CD4-positive, alpha-beta T cell treated with Interleukin-15 for 4 hours (primary cell): ENCODE data around the gene FAM234B.
"Not testable (repeated sequence)": the region's sequence is repeated elsewhere in the genome, so short reads cannot be mapped to it uniquely, and the experiment has no call there.

Experiments
- DNase-seq: peaks from one replicate; pipeline ENCODE4 v3.0.0-alpha.2; 2020; ENCODE audit warnings: low spot score

Gene FAM234B

DNA sequence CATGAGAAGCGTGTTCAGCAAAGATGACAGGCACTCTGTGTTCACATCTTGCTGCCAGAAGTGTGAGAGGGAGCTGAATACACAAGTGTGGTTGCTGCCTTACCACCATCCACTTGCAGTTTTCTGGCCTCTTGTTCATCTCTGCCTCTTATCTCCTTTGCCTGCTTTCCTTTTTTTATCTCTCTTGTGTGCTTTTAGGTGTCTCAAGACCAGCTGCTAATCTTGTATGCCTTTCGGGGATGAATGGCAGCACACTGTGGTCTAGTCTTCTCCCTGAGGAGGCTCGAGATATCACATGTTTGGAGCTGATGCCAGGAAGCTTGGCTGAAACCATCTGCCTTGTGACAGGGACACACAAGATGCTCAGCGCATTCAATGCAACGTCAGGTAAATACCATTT, 17.2 kb downstream of the FAM234B start:
- no peak for DNase-seq

DNA sequence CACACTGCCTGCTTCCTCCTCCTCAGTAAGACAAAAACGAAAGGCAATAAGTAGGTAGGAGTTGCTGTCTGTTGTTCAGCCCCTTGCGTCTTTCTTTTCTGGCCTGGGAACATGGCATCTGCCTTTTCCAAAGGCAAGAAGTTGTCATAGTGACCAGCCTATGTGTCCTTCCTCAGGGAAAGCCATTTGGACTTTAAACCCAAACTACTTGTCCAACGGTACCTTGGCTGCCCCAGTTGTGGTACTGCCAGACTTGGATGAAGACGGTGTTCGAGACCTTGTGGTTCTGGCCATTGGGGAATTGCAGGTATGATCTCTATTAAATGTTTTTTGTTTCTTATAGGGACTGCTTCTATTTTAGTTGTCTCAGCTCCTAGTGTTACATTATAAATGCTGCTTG, 18.5 kb downstream of the FAM234B start:
- no peak for DNase-seq

DNA sequence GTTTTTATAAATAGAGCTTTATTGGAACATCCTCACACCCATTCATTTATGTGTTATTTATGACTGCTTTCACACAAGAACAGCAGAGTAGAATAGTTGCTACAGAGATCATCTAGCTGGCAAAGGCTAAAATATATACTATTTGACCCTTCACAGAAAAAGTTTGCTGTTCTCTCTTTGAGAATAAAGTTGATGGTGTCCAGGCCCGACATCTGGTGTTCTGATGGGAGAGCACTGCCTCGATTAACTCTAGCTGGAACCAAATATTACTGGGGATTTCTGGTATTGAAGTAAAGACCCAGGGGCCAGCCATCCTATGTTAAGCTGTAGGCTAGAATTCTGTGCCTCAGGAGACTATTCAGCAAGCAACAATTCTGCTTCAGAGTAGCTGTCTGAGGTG, 21.8 kb downstream of the FAM234B start:
- DNase-seq: no peak

DNA sequence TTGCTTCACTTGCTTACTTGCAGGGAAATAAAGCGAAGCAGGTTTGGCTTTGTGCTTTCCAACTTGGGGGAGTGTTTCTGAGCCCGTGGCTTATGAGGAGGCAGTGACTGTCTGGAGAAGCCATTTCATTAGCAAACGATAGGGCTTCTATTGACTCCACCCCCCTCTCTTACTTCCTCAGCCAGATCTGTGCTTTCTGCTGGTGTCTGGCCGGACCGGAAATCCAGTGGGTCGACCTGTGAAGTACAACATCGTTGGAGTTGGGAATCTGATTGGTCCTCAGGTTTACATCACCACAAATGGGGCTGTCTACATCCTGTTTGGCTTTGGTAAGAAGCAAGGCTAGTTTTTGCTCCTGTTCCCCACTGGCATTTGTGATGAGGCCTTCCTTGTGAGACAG, 22.3 kb downstream of the FAM234B start:
- no peak for DNase-seq

DNA sequence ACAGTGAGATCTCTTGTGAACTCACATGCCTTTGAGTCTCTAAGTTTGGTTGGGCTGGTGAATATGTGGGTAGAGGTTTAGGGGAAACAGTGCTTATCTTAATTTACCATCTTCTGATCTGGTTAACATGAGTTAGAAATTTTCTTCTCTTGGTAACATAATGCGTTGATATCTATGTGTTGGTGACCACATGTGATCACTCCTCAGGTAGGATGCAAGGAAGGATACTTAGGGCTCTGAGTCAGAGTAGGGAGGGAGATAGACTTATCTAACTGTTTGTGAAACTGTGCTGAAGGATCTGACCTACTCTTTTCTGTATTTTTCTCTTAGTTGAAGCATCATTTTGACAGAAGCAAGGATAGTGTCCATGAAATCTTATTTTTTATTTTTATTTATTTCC, 23.1 kb downstream of the FAM234B start:
- no peak for DNase-seq

DNA sequence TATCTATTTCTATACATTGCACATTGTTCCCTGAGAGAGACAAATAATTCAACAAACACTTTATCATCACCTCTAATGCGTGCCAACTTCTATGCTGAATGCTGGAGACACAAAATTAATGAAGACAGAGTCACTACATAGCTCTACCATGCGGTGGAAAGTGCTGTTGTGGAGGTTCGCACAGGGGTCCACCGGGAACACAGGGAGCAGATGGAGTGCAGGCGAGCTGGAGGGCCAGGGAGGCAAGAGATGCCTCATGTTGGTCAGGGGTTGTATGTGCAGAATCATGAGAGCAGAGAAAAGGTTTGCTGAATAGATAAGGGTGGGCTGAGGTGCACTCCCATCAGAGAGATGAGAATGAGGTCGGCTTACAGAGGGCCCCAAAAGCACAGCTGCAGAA, 25.2 kb downstream of the FAM234B start:
- no peak for DNase-seq

DNA sequence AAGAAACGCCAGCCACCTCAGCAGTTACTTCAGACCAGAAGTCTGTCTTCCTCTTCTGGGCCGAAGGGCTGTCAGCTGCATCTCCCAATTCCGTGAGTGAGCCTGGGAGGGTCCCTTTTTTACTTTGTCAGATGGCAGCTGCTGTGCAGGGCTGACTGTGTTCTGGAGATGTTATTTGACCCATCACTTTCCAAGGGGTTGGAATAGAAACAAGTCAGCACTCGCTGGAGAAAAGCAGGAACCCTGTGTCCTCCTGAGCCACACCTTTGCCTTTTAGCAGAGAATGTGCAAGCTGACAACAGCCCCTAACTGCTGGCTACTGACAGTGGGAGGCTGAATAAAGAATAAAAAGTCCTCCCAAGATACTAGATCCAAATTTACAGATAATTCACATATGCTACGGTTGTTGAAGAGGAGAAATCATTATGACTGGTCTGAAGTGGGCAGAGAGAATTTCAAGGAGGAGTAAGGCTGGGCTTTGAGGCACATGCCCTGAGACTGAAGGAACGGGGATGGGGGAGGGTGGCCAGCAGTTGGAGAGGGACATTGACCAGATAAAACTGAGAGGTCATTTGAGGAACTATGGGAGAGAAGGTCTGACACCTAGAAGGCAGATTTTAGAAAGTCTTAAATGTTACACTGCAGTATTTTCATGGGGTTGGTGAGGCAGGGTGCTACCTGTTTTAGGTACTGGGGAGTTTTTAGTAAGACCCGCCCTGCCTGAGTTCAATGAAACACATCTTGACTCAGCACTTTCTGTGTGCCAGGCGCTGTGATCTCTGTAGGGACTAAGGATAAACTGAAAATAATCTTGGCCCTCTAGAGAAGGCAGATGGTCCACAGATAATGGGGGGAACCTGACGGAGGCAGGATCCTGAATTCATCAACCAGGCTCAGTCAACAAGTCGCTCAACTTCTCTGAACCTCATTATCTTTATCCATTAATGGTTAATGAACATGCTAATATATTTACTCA, 27.4 kb downstream of the FAM234B start:
- DNase-seq: no peak

DNA sequence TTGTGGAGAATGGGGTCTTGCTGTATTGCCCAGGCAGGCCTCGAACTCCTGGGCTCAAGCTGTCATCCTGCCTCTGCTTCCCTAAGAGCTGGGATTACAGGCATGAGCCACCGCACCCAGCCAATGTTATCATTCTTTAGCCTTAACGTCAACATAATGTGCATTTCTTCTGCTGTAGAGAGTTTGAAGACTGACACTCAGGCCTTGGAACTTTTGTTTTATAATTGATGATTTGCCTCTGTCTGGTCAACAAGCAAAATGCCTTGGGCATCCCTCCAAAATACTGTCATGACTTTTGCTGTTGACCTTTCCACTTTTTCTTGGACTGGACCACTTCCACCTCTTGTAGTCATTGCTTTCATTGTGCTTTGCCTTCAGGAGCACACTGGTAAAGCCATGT, 29.0 kb downstream of the FAM234B start:
- DNase-seq: no peak

DNA sequence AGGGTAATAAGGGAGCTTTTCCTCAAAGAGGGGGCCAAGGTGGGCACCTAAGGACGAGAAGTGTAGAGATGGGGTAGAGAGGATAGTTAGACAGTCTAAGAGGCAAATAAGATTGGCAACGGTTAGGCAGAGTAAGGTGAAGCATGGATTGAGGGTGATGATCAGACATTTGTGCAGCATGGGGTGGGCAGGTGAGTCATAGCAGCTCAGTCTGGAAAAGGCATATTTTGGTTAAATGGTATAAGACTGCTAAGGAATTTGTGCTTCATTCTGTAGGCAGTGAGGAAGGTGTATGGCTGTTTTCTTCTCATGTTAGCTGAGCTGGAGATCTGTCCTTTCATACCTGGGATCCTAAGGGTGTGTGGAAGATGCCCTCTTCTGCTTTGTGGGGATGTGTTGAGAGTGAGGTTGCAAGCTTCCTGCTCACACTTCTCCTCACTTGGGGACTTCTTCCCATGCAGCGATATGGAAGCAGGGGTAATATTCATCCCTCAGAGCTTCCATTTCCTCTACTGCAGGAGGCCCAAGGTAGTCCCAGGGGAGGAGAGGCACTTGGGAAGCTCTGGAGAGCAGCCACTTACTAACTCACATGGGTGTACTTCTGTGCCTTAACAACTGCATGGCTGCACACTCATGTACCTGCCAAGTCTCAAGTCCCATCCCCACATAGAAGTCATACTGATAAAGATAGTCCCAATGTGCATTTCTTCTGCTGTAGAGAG, 30.4 kb downstream of the FAM234B start:
- DNase-seq: no peak

DNA sequence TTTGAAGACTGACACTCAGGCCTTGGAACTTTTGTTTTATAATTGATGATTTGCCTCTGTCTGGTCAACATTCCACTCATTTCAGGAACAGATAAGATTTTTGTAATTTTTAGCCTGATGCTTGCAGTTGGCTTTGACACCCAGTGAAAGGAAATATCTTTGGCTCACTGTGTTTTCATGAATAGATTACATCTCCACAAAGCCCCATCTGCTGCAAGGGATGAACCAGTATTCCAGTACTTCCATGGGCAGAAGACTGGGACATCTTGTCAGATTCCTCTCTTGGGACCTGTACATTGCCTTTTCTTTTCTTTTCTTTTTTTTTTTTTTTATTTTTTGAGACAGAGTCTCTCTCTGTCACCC, 30.9 kb downstream of the FAM234B start:
- no peak for DNase-seq

DNA sequence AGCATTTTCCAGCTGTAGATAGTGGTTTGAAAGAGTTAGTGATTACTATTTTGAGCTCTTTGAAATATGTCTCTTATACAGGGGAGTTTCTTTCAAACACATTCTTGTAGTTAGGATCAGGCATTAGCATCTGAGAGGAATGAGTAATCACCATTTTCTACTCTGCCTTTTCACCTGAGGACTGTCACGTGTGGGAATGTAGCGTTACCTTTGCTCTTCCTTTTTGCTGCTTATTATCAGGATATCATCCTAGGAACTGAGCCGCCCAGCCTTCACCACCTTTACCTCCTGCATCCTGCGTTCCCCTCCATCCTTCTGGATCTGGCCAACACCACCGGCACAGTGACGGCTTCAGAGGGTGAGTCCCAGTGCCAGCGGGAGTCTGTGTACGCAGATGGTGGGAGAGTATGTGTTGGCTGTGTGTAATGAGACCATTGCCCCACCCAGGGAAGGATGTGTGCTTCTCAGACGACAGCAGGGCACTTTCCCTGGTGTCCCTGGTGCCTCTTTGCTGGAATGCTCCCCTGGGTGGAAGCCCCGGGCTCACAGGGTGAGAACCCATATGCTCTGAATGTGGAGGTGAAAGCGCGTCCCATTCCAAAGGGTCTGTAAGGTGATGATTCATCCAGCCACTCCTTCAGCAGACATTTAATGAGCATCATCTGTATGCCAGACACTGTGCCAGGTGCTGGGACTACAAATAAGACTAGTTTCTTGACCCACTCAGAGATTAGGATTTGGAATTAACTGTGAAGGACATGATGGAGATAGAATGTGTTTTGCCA, 31.8 kb downstream of the FAM234B start:
- no peak for DNase-seq

DNA sequence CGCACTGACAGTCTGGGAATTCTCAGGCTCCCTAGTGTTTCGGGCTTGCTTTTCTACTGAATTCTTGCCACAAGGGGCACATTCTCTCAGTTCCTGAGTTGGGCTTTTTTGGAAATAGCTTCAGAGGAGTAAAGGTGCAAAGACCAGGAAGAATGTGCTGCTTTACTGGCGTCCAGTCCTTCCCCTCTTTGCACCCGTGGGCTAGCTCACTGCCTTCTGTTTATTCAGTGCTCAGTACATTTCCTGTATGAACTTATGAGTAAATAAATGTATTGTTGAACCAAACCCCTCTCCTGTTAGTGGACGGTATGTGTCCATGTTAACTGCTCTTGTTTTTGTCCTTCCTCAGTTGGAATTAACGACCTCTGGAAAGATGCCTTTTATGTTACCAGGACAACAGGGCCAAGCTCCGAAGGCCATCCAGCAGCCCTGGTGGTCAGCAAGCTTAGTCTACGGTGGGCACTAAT, 35.3 kb downstream of the FAM234B start:
- DNase-seq: no peak

DNA sequence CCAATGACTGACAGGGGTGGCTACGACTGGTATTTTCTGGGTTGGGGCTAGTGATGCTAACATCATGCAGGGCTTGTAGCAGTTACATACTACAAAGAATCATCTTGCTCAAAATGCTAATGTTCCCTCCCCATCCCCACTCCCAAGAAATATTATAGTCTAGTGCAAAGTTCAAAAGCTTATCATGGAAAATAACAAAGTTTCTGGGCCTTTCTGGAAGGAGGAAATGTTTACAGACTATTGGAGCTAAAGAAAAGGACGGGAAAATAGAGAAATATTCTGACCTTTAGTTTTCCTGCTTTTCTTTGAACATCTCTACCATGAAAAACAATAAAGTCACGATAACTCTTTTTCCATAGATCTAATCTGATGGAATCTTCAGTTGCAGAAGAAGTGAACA, 36.1 kb downstream of the FAM234B start:
- no peak for DNase-seq

DNA sequence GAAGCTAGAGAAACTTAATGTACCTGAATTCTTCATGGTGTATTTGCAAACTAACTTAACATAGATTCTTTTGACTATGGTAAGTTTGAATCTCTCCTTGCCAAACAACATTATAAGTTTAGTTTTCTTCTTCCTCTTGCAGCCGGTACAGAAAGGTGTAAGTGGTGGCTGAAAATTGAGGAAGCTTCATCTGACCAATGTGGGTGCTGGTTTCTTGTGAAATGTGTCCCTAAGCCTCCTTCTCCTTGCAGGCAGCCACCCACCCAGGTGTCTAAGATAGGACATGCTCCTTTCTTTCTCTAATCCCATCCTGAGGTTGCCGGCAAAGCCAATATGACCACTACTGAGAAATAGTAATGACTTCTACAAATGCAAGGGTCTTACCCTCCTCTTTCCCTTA, 38.7 kb downstream of the FAM234B start:
- DNase-seq: no peak

DNA sequence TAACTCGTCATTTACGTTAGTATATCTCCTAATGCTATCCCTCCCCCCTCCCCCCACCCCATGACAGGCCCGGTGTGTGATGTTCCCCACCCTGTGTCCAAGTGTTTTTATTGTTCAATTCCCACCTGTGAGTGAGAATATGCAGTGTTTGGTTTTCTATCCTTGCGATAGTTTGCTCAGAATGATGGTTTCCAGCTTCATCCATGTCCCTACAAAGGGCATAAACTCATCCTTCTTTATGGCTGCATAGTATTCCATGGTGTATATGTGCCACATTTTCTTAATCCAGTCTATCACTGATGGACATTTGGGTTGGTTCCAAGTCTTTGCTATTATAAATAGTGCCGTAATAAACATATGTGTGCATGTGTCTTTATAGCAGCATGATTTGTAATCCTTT, 39.5 kb downstream of the FAM234B start:
- not testable (repeated sequence) for DNase-seq

DNA sequence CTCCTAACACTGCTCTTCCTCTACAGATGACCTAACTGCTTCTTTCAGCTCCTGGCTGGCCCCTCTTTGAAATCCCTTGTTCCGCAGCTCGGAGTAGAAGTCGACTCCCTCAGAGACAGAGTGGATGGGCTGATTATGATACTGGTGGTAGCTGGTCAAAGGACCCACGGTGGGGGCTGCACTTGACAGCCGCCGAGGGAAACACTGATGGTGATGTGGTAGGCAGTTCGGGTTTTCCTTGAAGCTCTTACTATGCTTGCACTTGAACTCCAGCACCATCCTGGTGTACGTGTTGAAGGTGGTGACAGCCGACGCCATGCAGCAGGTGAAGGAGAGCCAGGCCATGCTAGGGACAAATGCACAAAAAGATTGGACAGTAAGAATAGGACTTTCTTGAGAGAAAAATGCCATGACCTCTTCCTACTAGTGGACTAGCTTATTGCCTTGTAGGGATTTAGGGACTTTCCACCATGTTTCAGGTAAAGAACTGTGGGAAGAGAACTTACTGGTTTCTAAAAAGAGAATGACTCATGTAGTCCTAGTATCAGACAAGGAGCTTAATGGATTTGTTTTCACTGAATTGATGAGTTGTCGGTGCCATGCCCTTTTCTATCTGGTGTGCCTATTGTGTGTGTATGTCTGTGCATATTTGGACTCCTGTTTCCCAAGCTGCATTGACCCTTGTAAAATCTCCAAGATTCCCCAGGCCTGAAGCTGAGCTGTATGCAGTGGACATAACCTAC, 40.9 kb downstream of the FAM234B start:
- DNase-seq: no peak

DNA sequence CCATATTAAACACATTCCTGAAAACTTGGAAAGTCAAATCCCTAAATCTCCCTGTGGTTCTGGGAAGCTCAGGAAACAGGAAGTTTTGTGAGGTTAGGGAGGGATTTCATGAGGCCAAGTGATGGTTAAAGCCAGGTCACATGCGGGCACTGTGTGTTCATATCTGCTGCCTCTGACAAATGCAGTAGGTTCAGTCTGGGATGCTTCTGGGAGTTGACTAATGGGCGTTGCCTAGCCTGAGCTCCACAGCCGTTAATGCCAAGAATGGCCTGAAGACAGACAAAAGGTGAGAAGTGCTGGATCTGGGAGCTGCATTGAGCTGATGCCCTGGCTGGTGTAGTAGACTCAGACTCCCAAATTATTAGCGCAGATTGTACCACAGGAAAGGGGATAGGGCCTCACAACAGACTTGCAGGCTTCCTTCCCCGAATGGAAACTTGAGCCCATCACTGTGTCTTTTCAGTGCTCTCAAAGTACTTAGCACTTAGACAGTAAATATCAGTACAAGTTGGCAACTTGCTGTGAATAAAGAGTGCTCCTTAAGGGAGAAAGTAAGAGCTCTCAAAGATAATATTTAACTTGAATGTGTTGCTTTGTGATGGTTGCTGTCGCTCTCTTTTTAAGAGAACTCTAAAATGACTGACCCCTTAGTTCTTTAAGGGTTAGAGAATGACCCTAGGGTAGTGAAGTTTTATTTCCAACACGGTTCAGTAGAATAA, 41.9 kb downstream of the FAM234B start:
- no peak for DNase-seq

DNA sequence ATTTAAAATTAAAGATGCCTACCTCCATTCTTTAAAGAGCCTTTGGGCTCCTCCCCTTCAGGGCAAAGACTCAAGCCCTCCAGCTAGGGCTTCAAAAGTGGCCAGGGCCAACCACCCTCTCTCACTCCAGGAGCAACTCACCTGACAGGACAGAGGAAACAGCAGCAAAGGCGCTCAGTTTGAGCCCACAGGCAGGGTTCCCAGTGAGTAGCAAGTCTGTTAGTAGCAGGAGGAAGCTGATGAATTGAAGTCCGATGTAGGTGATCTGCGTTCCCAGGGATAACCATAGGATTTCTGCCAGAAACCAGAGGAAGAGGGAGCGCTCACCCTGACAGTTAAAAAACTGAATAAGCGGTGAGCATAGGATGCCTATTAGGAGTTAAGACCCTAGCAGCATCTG, 43.6 kb downstream of the FAM234B start:
- no peak for DNase-seq

DNA sequence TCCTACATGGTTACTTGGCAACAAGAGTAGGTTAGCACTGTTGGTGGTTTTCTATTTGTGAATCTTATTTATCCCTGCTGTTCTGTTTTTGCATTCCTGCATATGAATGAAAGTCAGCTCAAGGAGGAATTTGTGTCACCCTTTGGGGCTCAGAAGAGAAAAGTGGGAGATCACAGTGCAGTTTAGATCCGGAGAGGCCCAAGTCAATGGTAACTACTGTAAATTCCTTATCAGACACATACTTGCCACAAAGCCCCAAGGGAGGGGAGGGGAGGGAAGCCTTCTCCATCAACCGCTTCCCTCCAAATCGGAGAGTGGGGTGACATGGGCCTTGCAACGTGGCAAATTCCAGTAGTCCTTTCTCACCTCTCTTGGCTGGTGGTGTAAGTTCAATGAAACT, 44.3 kb downstream of the FAM234B start:
- no peak for DNase-seq

DNA sequence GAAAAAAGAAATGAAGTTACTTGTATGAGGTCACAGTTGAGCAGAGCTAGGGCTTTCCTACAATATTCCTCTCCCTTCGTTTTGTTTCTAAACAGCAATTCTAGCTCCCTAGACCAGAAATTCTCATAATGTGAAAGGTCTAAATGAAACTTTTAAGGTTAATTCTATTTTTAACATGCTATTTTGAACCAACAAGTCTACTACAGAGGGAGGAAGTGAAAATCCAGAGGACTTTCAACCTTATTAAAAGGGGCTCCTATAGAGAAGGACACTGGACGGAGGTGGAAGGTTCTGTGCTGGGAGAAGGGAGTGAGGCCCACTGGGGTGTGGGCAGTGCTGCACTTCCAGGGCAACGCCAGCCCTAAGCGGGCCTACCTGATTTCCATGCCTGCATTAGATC, 45.9 kb downstream of the FAM234B start:
- no peak for DNase-seq

DNA sequence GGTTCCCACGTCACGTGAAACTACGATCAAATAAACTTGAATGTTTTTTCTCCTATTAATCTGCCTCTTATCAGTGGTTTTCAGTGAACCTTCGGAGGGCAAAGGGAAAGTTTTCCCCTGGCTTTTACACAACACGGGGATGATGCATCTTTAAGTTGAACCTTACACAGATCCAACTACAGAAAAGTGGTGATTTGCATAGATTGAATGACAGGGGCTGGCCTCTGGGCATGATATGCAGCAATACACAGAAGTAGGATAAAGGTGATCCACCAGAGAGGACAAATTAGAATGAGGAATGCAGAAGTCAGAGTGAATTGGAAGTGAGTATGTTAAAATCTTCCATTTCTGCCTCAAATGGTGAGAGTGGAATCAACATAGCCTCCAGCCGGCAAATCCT, 47.7 kb downstream of the FAM234B start:
- DNase-seq: no peak
